NCI-H526 treated with DMSO at 0.1 percent for 48 hours (cell line): ENCODE data around the gene ARHGEF2.
A peak's percentile ranks its signal among the peaks of the same experiment; 100 is the strongest.
"Not testable (repeated sequence)": the region's sequence is repeated elsewhere in the genome, so short reads cannot be mapped to it uniquely, and the experiment has no call there.

Experiments used
- DNase-seq: peaks from one replicate; lab custom pipeline; 2025; lab: John Stamatoyannopoulos, UW

ARHGEF2 gene

GRCh38 chr1:155990005-155990739, 11.8 kb upstream of the ARHGEF2 start:
- DNase-seq, result no peak

DNA sequence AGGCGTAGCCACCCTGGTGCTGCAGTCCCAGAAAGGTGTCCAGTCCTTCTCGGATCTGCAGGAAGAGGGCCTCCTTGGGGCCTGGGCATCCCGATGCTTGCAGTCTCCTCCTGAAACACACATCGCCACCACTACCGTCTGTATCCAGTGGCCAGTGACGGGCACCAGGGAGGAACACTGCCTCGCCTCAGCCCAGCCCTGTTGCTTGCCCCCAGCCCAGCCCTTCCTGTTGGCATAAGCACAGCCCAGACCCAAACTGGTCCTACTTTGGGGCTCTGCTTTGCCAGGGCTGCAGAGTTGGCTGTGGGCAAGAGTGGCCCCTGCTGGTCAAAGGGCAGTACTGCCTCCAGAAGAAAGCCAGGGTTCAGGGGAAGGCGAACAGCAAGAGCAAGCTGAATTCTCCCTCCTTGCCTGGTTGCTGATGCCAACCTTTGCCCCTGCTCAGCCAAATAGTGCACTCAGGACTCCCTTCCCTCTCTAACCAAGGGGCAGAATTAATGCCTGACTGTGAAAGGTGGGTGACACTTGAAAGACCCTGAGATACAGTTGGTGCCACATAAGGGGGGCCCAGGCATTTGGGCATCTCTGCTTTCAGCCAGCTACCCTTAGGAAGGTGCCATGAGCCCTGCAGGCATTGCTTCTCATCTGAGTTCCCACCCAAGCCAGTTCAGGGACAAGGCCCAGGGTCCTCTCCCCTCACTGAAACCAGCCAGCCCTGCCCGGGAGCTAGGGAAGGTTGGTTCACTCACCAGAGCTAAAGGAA, 11.1 kb upstream of the ARHGEF2 start:
- DNase-seq, result peak; percentile 62

- DNase-seq, result not testable (repeated sequence)
Measured at GRCh38 chr1:155984903-155985645, 6.7 kb upstream of the ARHGEF2 start.

DNA sequence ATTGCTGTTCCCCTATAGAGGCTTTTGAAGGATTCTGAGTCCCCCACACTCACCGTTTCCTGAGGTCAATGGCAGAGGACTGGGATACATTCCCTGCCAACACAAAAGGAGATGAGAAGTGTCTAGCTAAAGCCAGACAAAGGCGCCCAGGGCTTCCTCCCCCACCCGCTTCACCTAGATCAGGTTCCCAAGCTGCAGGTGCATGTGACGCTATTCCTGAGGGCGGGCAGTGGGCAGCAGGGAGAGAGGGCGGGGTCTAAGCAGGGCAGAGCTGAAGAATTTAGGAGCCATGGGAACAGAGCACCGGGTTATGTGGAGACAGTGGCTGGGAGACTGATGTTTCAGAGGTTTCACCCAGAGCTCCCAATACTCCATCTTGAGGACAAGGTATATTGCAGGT, 6.0 kb upstream of the ARHGEF2 start:
- peak; percentile 99 for DNase-seq

GRCh38 chr1:155983191-155984024, 5.1 kb upstream of the ARHGEF2 start:
- peak; percentile 100 for DNase-seq

DNA sequence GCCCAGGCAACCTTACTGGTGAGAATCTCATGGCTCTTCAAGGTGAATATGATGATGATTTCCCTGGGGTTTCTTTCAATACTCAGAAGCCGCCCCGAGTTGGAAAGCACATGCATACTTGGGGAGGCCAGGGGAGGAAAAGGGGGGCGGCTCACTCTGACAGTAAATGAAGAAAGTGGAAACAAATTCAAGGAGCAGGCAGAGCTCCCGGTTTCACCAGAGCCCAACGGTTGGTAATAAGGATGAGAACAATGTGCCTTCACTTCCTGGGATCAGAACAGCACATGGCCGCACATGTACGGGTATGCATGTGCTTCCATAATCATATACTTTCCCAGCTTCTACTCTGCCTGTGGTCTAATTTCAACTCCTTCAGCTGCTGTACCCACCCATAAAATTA, 3.8 kb upstream of the ARHGEF2 start:
- no peak for DNase-seq

GRCh38 chr1:155981266-155982088, 3.1 kb upstream of the ARHGEF2 start:
- no peak for DNase-seq

- no peak for DNase-seq
Measured at GRCh38 chr1:155979597-155980343, 1.4 kb upstream of the ARHGEF2 start.

DNA sequence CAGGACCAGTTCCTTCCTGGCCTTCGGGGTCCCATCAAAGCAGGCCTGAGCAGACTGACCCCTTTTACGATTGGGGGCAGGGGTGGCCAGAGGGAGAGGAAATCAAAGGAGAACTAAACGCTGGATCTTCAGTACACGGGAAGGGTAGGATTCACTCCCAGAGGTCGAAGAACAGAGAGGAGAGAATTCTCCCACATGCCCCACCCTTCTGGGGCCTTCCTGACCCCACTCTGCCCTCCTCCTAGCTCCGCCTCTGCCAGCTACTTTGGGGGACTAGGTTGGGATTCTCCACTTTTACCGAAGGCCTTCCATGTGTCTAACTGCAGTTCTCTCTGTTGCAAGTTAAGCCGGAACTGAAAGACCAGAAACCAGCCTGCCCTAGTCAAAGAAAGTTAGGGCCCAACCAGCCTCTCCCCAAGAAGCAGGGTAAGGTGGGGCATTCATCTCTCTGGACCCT, 654 bp upstream of the ARHGEF2 start:
- DNase-seq, result no peak

DNA sequence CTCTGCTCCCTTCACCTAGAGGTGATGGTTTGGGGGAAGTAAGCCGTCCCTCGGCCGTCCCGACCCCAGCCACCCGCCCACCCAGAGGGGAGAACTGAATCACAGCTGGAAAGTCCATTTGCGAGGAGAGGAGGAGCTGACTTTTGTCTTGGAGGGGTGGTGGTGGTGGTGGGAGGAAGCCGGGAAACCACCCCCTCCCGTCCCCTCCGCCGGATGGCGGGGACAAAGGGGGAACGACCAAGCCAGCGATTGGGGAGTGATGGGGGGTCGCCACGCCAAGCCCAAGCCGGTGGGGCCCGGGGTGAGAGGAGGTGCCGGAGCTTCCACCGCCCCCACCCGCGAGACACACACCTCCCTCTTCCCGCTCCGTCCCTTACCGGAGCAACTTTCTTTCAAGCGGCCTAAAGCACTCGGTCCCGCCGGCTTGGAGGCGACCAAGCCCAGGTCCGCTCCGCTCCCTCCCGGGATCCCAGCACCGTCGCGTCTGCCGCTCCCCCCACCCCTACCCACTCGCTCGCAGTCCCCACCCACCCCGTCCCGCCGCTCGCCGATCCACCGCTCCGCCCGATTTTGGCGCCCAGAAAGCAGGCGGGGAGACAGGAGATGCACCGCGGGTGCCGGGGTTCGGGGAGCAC, 540 bp downstream of the ARHGEF2 start:
- DNase-seq, result peak; percentile 32

- DNase-seq, result peak; percentile 42
Measured at GRCh38 chr1:155976913-155977689, 1.2 kb downstream of the ARHGEF2 start.

DNA sequence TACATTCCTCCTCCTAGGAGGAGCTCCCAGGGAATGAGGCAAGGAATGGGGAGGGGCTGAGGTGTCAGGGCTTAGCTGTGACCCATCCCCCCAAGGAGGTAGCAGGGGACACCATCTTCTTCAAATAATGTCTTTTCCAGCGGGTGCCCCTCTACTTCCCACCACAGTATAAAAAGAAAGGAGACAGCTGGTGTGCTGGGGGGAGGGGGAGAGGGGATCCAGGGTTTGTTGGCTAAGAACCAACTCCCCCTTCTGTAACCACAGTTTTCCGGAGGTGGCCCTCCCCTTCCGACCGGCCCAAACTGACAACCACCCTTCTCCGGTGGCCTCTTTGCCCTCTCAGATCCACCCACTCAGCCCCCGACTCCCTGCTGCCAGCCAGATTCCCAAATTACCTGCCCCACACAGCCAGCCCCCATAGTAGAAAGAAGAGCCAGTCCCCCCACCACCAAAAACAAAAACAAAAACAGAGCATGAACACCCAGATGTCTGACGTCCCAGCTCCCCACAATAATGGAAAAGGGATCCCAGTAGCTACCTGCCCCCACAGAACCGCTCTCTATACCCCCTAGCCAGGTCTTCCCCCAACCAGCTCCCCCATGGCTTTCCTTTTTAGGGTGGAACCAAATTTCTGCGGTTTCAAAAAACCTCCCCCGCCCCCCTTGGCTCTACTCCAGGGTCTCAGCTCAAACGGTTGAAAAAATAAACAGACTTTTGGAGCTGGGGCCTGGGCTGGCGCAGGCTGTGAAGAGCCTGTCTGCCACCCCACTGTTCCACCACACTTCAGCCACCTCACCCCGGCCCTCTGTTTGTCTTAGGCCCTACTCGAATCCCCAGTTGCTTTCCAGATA, 2.1 kb downstream of the ARHGEF2 start:
- DNase-seq, result no peak

- DNase-seq, result no peak
Measured at GRCh38 chr1:155975375-155976061, 2.8 kb downstream of the ARHGEF2 start.

DNA sequence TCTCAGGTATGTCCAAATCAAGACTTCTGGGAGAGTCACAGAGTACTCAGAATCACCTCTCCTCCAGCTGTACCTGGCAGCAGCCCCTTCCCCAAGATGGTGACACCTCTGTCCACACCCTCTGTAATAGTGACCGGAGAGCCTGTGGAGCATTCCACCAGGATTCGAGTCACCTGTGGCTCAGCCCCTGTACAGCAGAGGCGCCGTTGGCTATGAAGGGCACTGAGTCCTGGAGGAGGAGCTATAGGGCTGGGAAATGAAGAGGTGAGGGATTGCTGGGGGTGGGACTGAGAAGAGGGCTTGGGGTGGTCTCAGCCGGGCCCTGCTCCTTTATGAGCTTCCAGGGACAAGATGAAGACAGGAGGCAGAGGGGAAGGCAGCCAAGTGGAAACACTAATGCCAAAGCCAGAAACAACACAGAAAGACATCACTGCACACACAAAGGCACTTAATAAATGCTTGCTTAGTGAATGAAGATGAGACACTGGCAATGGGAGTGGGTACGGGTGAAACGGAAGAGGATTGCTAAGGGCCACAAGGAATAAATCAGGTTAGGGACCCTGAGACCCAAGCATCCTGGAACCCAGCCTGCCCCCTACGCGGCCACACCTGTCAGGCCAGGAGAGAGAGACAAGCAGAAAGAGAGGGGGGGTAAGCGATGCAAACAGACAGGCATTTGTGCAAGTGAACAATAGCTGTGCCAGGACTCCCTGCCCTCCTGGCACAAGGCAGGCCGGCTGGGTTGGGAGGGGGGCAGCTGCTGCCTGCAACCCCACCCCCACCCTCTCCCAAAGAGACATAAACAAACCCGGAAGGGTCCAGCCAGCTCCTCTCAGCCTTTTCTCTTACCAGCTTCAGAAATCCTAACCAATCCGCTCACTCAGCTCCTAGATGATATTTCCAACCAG, 3.9 kb downstream of the ARHGEF2 start:
- no peak for DNase-seq

DNA sequence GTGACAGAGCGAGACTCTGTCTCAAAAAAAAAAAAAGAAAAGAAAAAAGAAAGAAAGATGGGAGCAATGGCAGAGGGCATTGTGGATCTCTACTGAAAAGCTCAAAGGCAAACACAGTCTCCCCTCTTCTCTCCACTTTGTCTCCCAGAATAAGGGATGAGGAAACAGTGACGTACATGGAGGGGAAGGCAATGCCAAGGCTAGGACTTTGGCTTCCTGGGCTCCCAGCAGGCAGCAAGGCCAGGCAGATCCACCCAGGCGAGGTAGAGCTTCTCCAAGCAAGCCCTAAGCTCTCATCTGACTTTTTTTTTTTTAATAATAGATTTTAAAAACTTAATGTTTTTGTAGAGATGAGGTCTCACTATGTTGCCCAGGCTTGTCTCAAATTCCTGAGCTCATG, 4.6 kb downstream of the ARHGEF2 start:
- DNase-seq, result no peak
